ENCODE data around the gene TTLL8.

GRCh38 chr22:50087646-50088045 lies 29.5 kb upstream of the TTLL8 start:
- TF ChIP-seq CTCF (IDR thresholded peaks at IDR 0.05) (no peak), POLR2A (IDR thresholded peaks at IDR 0.05) (no peak)
